BE2C (cell line): ENCODE measurements around the gene IFT20. TPM values are rescaled to one million over a fixed set of nuclear protein-coding genes. Genes with fewer than 3 reads are reported as not detected.

Experiments
- DNase-seq: peaks from one replicate; pipeline ENCODE4 v3.0.0-alpha.2; 2020
- H3K27me3 ChIP-seq: fragments of 250-450 bp; sonication (Bioruptor Pico); 2 replicates; pipeline ENCODE4 v1.5.1; 2020; ENCODE audit warnings: mild to moderate bottlenecking
- H3K36me3 ChIP-seq: fragments of 250-450 bp; sonication (Bioruptor Pico); 2 replicates; pipeline ENCODE4 v1.5.1; 2020; ENCODE audit warnings: mild to moderate bottlenecking
- H3K4me1 ChIP-seq: fragments of 250-450 bp; sonication (Bioruptor Pico); 2 replicates; pipeline ENCODE4 v1.5.1; 2020
- H3K4me3 ChIP-seq: 2 replicates; pipeline ENCODE4 v1.5.1; 2011; ENCODE audit warnings: low read depth, low read length
- H3K9me3 ChIP-seq: fragments of 250-450 bp; sonication (Bioruptor Pico); 2 replicates; pipeline ENCODE4 v1.5.1; 2020
- CTCF ChIP-seq: IDR thresholded peaks from 2 replicates; pipeline ENCODE4 v1.5.1; 2012; ENCODE audit warnings: mild to moderate bottlenecking, low read depth, low read length
- polyA plus RNA-seq: library from polyadenylated mRNA; unstranded; fragments of >200 nt; gene quantifications from one replicate; pipeline ENCODE4 v1.2.1, GENCODE V29; 2012; ENCODE audit warnings: low read depth, missing spikeins; ENCODE audit not compliant: insufficient read length, insufficient read depth

The IFT20 gene, protein sequence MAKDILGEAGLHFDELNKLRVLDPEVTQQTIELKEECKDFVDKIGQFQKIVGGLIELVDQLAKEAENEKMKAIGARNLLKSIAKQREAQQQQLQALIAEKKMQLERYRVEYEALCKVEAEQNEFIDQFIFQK
- 19.5 TPM for polyA plus RNA-seq

DNA sequence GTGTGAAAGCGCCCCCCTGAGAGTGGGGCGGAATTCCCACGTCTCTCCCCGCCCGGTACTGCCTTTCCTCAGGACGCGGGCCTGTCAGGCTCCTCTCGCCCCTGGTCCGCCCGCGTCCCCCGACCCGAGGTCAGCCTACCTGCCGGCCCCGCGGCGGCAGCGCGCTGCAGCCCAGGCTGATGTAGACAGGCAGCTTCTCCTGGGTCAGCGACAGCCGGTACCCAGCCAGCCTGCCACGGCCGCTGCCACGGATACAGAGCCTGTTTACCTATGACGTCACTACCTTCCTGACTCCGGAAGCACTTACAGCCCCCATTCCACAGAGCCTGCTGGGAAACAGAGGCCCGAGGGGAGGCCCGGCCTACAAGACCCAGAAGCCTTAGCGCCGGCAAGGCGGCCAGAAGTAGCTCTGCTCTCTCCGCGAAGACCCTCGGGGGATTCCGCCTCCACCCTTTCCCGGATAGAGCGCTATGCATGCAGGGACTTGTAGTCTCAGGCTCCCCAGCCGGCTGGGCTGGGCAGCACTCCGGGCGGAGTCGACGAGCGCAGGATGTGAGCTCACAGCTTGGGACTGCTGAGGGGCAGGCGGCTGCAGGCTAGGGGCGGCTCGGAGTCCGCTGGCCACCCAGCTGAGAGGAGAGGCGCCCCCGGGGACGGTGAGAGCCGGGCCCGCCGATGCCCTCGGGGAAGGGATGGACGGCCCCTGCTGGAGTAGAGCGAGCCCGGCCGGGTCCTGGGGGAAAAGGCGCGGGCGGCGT, at the start of gene IFT20, which contains the start of gene TNFAIP1:
Gene IFT20 (minus strand): TSS at position 272 of the 758 bp plus-strand sequence. CDS start 3,487 bp downstream, outside the sequence.
Gene TNFAIP1 (plus strand): TSS at position 561 of the 758 bp plus-strand sequence. CDS start 3,761 bp downstream, outside the sequence.
- Histone ChIP-seq H3K27me3 (no peaks in the 10 kb centered on the region), H3K4me1 (no peaks in the 10 kb centered on the region), H3K36me3 (no peaks in the 10 kb centered on the region), H3K4me3 (peak within 1 kb of the TSS; percentile 83), H3K9me3 (no peaks in the 10 kb centered on the region)
- DNase-seq = peak; percentile 96
- no peak for TF ChIP-seq CTCF

GRCh38 chr17:28385037-28385400, 49.7 kb upstream of the IFT20 start:
- no peak overlapping the region for H3K4me3 ChIP-seq
- no peaks in the 10 kb centered on the region for H3K27me3 ChIP-seq
- no peak for TF ChIP-seq CTCF

GRCh38 chr17:28384281-28385036, 49.2 kb upstream of the IFT20 start:
- H3K4me1 ChIP-seq = peaks cover 3% of the 10 kb centered on the region
- H3K4me3 ChIP-seq = no peak overlapping the region
- DNase-seq = no peak
- H3K9me3 ChIP-seq = no peaks in the 10 kb centered on the region
- no peaks in the 10 kb centered on the region for H3K27me3 ChIP-seq
- TF ChIP-seq CTCF = no peak
- peaks cover 9% of the 10 kb centered on the region for H3K36me3 ChIP-seq

More at GRCh38 chr17:28385037-28385400, 49.7 kb upstream of the IFT20 start:
- DNase-seq = no peak
- Histone ChIP-seq H3K4me1 (peaks cover 3% of the 10 kb centered on the region), H3K9me3 (no peaks in the 10 kb centered on the region), H3K36me3 (peaks cover 13% of the 10 kb centered on the region)

- DNase-seq = no peak
- peaks cover 5% of the 10 kb centered on the region; the same call in 1 of the 2 replicates for H3K36me3 ChIP-seq
- no peaks in the 10 kb centered on the region for H3K27me3 ChIP-seq
- peaks cover 3% of the 10 kb centered on the region for H3K4me1 ChIP-seq
- H3K4me3 ChIP-seq = no peak overlapping the region
- no peaks in the 10 kb centered on the region for H3K9me3 ChIP-seq
- no peak for TF ChIP-seq CTCF
Observed at GRCh38 chr17:28381141-28381825, 46.0 kb upstream of the IFT20 start.

DNA sequence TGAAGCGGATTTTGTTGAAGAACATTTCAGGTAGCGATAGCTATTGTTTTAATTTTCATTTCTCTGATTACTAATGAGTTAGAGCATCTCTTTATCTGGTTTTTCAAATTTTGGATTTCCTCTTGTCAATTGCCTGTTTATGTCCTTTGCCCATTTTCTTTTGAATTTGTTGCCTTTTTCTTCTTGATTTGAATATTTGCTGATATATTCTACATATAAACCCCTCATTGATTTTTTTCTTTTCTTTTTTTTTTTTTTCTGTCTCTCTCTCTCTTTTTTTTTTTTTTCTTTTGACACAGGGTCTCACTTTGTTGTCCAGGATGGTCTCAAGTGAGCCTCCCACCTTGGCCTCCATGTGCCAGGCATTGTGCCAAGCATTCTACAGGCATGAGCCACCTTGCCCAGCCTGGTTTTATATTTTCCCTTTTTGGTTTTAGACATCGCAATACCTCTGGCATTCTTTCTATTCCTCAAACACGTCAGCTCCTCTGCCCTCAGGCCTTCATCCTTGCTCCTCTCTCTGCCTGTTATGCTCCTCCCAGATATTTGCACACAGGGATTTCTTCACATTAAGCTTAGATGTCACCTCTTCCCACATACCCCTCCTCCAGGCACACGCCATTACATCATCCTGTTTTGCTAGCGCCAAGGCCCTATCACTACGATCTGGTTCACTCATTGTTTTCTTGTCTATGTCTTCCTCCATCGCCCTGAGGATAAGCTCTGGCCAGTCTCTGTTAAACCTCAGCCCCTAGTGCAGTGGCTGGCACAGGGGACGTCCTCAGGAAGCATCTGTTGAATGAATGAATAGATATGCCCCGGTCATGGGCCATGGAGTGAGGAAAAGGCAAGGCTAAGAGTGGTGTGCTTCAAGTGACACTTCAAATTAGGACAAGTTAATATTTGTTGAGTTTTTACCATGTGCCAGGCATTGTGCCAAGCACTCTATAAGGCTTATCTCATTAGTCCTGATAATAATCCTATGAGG, 44.8 kb upstream of the IFT20 start:
- H3K9me3 ChIP-seq = no peaks in the 10 kb centered on the region
- peak; percentile 48 for DNase-seq
- peaks cover 5% of the 10 kb centered on the region; the same call in 1 of the 2 replicates for H3K36me3 ChIP-seq
- TF ChIP-seq CTCF = no peak
- no peak overlapping the region for H3K4me3 ChIP-seq
- peaks cover 3% of the 10 kb centered on the region for H3K4me1 ChIP-seq
- H3K27me3 ChIP-seq = no peaks in the 10 kb centered on the region
